Gastrocnemius medialis (tissue), 4 donors: ENCODE data around the gene CRX.

Experiments used
- POLR2A ChIP-seq, 2 donors: fragments of 450-650 bp; IDR thresholded peaks; one replicate each; pipeline ENCODE4 v1.6.1; 2017; ENCODE audit warnings: antibody characterized with exemption in 2 of 2, mild to moderate bottlenecking in 2 of 2, moderate library complexity in 2 of 2
- TF ChIP-seq, protein P1 (sequence below), 5 experiments: fragments of 450-650 bp in 3 of 5; fragments of 200-600 bp in 2 of 5; sonication (generic) in 2 of 5; IDR thresholded peaks in 4 of 5; conservative IDR thresholded peaks in 1 of 5; 1 replicate in 4 of 5; 2 replicates in 1 of 5; pipeline ENCODE4 v1.5.1; 2016 to 2019; ENCODE audit warnings: antibody characterized with exemption in 5 of 5, mild to moderate bottlenecking in 3 of 5, moderate library complexity in 3 of 5

GRCh38 chr19:47805313-47805712, 16.4 kb upstream of the CRX start:
- TF ChIP-seq, protein P1, sequence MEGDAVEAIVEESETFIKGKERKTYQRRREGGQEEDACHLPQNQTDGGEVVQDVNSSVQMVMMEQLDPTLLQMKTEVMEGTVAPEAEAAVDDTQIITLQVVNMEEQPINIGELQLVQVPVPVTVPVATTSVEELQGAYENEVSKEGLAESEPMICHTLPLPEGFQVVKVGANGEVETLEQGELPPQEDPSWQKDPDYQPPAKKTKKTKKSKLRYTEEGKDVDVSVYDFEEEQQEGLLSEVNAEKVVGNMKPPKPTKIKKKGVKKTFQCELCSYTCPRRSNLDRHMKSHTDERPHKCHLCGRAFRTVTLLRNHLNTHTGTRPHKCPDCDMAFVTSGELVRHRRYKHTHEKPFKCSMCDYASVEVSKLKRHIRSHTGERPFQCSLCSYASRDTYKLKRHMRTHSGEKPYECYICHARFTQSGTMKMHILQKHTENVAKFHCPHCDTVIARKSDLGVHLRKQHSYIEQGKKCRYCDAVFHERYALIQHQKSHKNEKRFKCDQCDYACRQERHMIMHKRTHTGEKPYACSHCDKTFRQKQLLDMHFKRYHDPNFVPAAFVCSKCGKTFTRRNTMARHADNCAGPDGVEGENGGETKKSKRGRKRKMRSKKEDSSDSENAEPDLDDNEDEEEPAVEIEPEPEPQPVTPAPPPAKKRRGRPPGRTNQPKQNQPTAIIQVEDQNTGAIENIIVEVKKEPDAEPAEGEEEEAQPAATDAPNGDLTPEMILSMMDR (IDR thresholded peaks at IDR 0.05 in 4 of 5, conservative IDR thresholded peaks at IDR 0.05 in 1 of 5), result no peak
- no peak for TF ChIP-seq POLR2A (IDR thresholded peaks at IDR 0.05)
